HepG2 (cell line): Measurements from ENCODE around the gene TNNT1. TPM values are rescaled to one million over a fixed set of nuclear protein-coding genes. Genes with fewer than 3 reads are reported as not detected.

Source experiments
- ATAC-seq: fragments of 200-7000 bp; cut with Tn5 transposase; 3 replicates; pipeline ENCODE4 v1.9.1; 2020; ENCODE audit warnings: mild to moderate bottlenecking, moderate library complexity
- BruUV-seq: library from RNA; stranded (reverse); fragments of 400-500 nt; replicated peaks from 2 replicates; lab custom pipeline; 2021; lab: Mats Ljungman, UMichigan
- CTCF ChIA-PET: fragments of 300-600 bp; formaldehyde crosslinking; extraction: SDS; loops from one replicate; lab custom pipeline; 2021; ENCODE audit warnings: low total read pairs, inconsistent platforms, low intra/inter-chr PET ratio; lab: Yijun Ruan, JAX
- POLR2A ChIA-PET: fragments of 350-600 bp; sonication (Branson Sonifier 250); formaldehyde crosslinking; loops from one replicate; lab custom pipeline; 2020; ENCODE audit warnings: antibody characterized with exemption, inconsistent platforms; lab: Yijun Ruan, JAX
- DNase-seq: peaks from one replicate; pipeline ENCODE4 v3.0.0-alpha.2; 2015; ENCODE audit warnings: low spot score
- FAIRE-seq: peaks from 3 replicates; lab custom pipeline; 2011; peaks lifted over from hg19 to GRCh38; lab: Jason Lieb, UNC
- H2AFZ ChIP-seq: one replicate; pipeline ENCODE4 v1.6.1; 2011; ENCODE audit warnings: low read length, inconsistent platforms
- H3K27ac ChIP-seq: fragments of 300-600 bp; 3 replicates; pipeline ENCODE4 v1.8.0; 2011; ENCODE audit warnings: mixed run types, mild to moderate bottlenecking, mixed read lengths, low read length, inconsistent platforms; ENCODE audit not compliant: insufficient read depth; ENCODE audit errors: extremely low read length
- H3K27me3 ChIP-seq, 2 experiments: fragments of 200-600 bp in 1 of 2; 2 replicates in 1 of 2; 3 replicates in 1 of 2; pipeline versions ENCODE4 v1.6.0 to v1.8.0; 2011; ENCODE audit warnings: low read length in 2 of 2, mild to moderate bottlenecking in 2 of 2, moderate library complexity in 2 of 2, inconsistent platforms in 1 of 2; ENCODE audit not compliant: insufficient read depth in 2 of 2, control insufficient read depth in 1 of 2
- H3K36me3 ChIP-seq, 2 experiments: fragments of 200-600 bp in 1 of 2; replicated peaks in 1 of 2; 2 replicates in 1 of 2; 3 replicates in 1 of 2; pipeline versions ENCODE4 v1.5.1 to v1.8.0; 2011; ENCODE audit warnings: low read length in 2 of 2, inconsistent platforms in 1 of 2; ENCODE audit not compliant: insufficient read depth in 2 of 2, control insufficient read depth in 1 of 2
- H3K4me1 ChIP-seq: 2 replicates; pipeline ENCODE4 v1.5.1; 2012; ENCODE audit warnings: low read length, inconsistent platforms; ENCODE audit not compliant: insufficient read depth
- H3K4me2 ChIP-seq: 2 replicates; pipeline ENCODE4 v1.6.0; 2011; ENCODE audit warnings: low read depth, low read length, inconsistent platforms
- H3K4me3 ChIP-seq, 3 experiments: fragments of 200-600 bp in 1 of 3; sonication (generic), shearing (Covaris generic) in 1 of 3; replicated peaks in 1 of 3; 2 replicates each; pipeline ENCODE4 v1.5.1; 2011 to 2016; ENCODE audit warnings: low read length in 3 of 3, inconsistent platforms in 2 of 3, low read depth in 2 of 3, mild to moderate bottlenecking in 2 of 3, control low read depth in 1 of 3, mixed read lengths in 1 of 3; ENCODE audit not compliant: insufficient read depth in 1 of 3
- H3K79me2 ChIP-seq: one replicate; pipeline ENCODE4 v1.6.1; 2011; ENCODE audit warnings: low read length, inconsistent platforms; ENCODE audit not compliant: insufficient read depth
- H3K9ac ChIP-seq: 2 replicates; pipeline ENCODE4 v1.6.0; 2011; ENCODE audit warnings: mild to moderate bottlenecking, low read depth, low read length, inconsistent platforms; ENCODE audit not compliant: insufficient read depth
- H3K9me3 ChIP-seq: 2 replicates; pipeline ENCODE4 v1.5.1; 2012; ENCODE audit warnings: mild to moderate bottlenecking, low read length
- H4K20me1 ChIP-seq: 2 replicates; pipeline ENCODE4 v1.6.0; 2011; ENCODE audit warnings: inconsistent platforms, mild to moderate bottlenecking, low read length, moderate library complexity; ENCODE audit not compliant: insufficient read depth
- CAMTA2 ChIP-seq: sonication (generic); formaldehyde crosslinking; IDR thresholded peaks from 2 replicates; pipeline ENCODE4 v1.4.0; 2020; ENCODE audit warnings: mild to moderate bottlenecking, missing genetic modification reagents, borderline replicate concordance
- ESRRA ChIP-seq: sonication (generic); formaldehyde crosslinking; IDR thresholded peaks from 2 replicates; pipeline ENCODE4 v1.5.1; 2020; ENCODE audit warnings: mild to moderate bottlenecking, low read depth, missing genetic modification reagents
- ZBED4 ChIP-seq: sonication (generic); formaldehyde crosslinking; IDR thresholded peaks from 2 replicates; pipeline ENCODE4 v1.4.0; 2020; ENCODE audit warnings: missing genetic modification reagents, borderline replicate concordance
- ZNF550 ChIP-seq: sonication (generic); formaldehyde crosslinking; IDR thresholded peaks from 2 replicates; pipeline ENCODE4 v1.4.0; 2020; ENCODE audit warnings: mild to moderate bottlenecking, missing genetic modification reagents, borderline replicate concordance
- WGBS: methylation state at CpG from one replicate; pipeline ENCODE4 v1.1.6; 2017; ENCODE audit warnings: low lambda C conversion rate; 5-methylcytosine and 5-hydroxymethylcytosine counted together
- in situ Hi-C: cut with HindIII; loops from 2 replicates; pipeline ENCODE4 v1.10.0; 2017; ENCODE audit warnings: low pct_unique_long_range_greater_than_20kb; ENCODE audit not compliant: extremely low pct_ligation_motif_present
- intact Hi-C: fragments of 100-400 bp; cut with micrococcal nuclease; formaldehyde crosslinking; loops from one replicate; pipeline ENCODE4 v1.10.0; 2022; ENCODE audit not compliant: unreplicated experiment
- polyA plus RNA-seq, 8 experiments: library from polyadenylated mRNA; depleted of rRNA in 3 of 8; stranded (reverse) in 7 of 8; unstranded in 1 of 8; fragments of >200 nt; fragmentation: Illumina TruSeq in 4 of 8; extraction: Trizol in 4 of 8; gene quantifications; 2 replicates each; pipeline versions ENCODE4 v1.2.1 to v1.2.3, GENCODE V29; 2011 to 2016; ENCODE audit warnings: low read depth in 4 of 8, missing spikeins in 1 of 8, mixed read lengths in 1 of 8; ENCODE audit not compliant: insufficient read depth in 1 of 8
- total RNA-seq, 5 experiments: library from RNA; depleted of rRNA; stranded (reverse); fragments of >200 nt; fragmentation: Illumina TruSeq; extraction: Trizol; gene quantifications; 2 replicates each; pipeline ENCODE4 v1.2.3, GENCODE V29; 2016; ENCODE audit warnings: low read depth in 1 of 5

Gene TNNT1
- total and polyA plus RNA-seq, 2 of the 13 experiments (the other 11 are each of a cell fraction or from before 2014, with no cell fraction given) = 1.3 to 2.4 TPM

GRCh38 chr19:55085923-55086715, 62.9 kb downstream of the TNNT1 start:
- FAIRE-seq (no peak), ATAC-seq (no peak), DNase-seq (no peak)
- Histone ChIP-seq H3K79me2 (no peaks in the 10 kb centered on the region), H3K27ac (no peak overlapping the region), H3K4me3 (no peak overlapping the region), H4K20me1 (peaks cover 6% of the 10 kb centered on the region; the same call in 1 of the 2 replicates), H3K9ac (no peak overlapping the region), H3K27me3 (no peaks in the 10 kb centered on the region), H3K36me3 (no peaks in the 10 kb centered on the region), H3K4me1 (peaks cover 5% of the 10 kb centered on the region; the same call in 1 of the 2 replicates), H3K4me2 (no peak overlapping the region), H3K9me3 (no peaks in the 10 kb centered on the region), H2AFZ (no peak overlapping the region)
- ChIA-PET CTCF (no interaction called here), POLR2A (no interaction called here)
- intact Hi-C loops (no loop called here), in situ Hi-C loops (loop anchor here (5.0 kb wide), 1 partner anchor 36 kb away; no protein-coding TSS in a partner anchor)
- no peak for TF ChIP-seq ZNF550 (CRISPR knock-in tag)
- no peak for TF ChIP-seq ZBED4 (CRISPR knock-in tag)
- TF ChIP-seq ESRRA (CRISPR knock-in tag) = no peak
- no peak for TF ChIP-seq CAMTA2 (CRISPR knock-in tag)
- WGBS = 88% methylated on average over 28 of the region's 35 CpGs
- BruUV-seq = no TSS peak
